HuH-7.5 (cell line): ENCODE data around the gene PTPN18.

Source experiments
- DNase-seq: peaks from one replicate; pipeline ENCODE4 v3.0.0; 2011; ENCODE audit warnings: low spot score

PTPN18 gene

GRCh38 chr2:130339885-130340745, 15.7 kb upstream of the PTPN18 start:
- DNase-seq = no peak

- no peak for DNase-seq
Measured at GRCh38 chr2:130341562-130342019, 14.3 kb upstream of the PTPN18 start.

- DNase-seq = peak; percentile 88
Measured at GRCh38 chr2:130342020-130342532, 13.8 kb upstream of the PTPN18 start.

- peak; percentile 88 for DNase-seq
Measured at GRCh38 chr2:130342533-130343275, 13.2 kb upstream of the PTPN18 start, which contains the start of gene IMP4. Gene IMP4, plus strand, starts transcription at chr2:130342897. Its CDS starts 36 bp downstream, at chr2:130342933.

- DNase-seq = no peak
Measured at GRCh38 chr2:130344578-130344977, 11.3 kb upstream of the PTPN18 start.

- no peak for DNase-seq
Measured at GRCh38 chr2:130345091-130345490, 10.8 kb upstream of the PTPN18 start.

- no peak for DNase-seq
Measured at GRCh38 chr2:130345611-130346010, 10.2 kb upstream of the PTPN18 start.

GRCh38 chr2:130346041-130346740, 9.7 kb upstream of the PTPN18 start:
- DNase-seq = no peak

GRCh38 chr2:130346741-130347066, 9.2 kb upstream of the PTPN18 start:
- no peak for DNase-seq

- DNase-seq = no peak
Measured at GRCh38 chr2:130347220-130347925, 8.5 kb upstream of the PTPN18 start.

GRCh38 chr2:130349174-130349573, 6.7 kb upstream of the PTPN18 start:
- DNase-seq = no peak

GRCh38 chr2:130351711-130352110, 4.1 kb upstream of the PTPN18 start:
- DNase-seq = no peak

- DNase-seq = no peak
Measured at GRCh38 chr2:130352237-130352636, 3.6 kb upstream of the PTPN18 start.

- no peak for DNase-seq
Measured at GRCh38 chr2:130353291-130354138, 2.3 kb upstream of the PTPN18 start.

GRCh38 chr2:130354139-130354428, 1.8 kb upstream of the PTPN18 start:
- DNase-seq = no peak

- DNase-seq = no peak
Measured at GRCh38 chr2:130355172-130355577, 681 bp upstream of the PTPN18 start.

GRCh38 chr2:130357864-130358263, 2.0 kb downstream of the PTPN18 start:
- no peak for DNase-seq

GRCh38 chr2:130358420-130359350, 2.8 kb downstream of the PTPN18 start:
- DNase-seq = no peak

GRCh38 chr2:130359466-130359865, 3.6 kb downstream of the PTPN18 start:
- DNase-seq = no peak

GRCh38 chr2:130363479-130363878, 7.6 kb downstream of the PTPN18 start:
- no peak for DNase-seq
